GM18499 (cell line): ENCODE data around the gene RCL1.
A peak's percentile ranks its signal among the peaks of the same experiment; 100 is the strongest.
"Not testable (repeated sequence)": the region's sequence is repeated elsewhere in the genome, so short reads cannot be mapped to it uniquely, and the experiment has no call there.

Experiments used
- ATAC-seq: cut with Tn5 transposase; IDR thresholded peaks from one replicate; pipeline ENCODE4 v1.9.1; 2021; ENCODE audit warnings: moderate number of reproducible peaks; ENCODE audit not compliant: insufficient read depth, unreplicated experiment

Gene RCL1, protein sequence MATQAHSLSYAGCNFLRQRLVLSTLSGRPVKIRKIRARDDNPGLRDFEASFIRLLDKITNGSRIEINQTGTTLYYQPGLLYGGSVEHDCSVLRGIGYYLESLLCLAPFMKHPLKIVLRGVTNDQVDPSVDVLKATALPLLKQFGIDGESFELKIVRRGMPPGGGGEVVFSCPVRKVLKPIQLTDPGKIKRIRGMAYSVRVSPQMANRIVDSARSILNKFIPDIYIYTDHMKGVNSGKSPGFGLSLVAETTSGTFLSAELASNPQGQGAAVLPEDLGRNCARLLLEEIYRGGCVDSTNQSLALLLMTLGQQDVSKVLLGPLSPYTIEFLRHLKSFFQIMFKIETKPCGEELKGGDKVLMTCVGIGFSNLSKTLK

DNA sequence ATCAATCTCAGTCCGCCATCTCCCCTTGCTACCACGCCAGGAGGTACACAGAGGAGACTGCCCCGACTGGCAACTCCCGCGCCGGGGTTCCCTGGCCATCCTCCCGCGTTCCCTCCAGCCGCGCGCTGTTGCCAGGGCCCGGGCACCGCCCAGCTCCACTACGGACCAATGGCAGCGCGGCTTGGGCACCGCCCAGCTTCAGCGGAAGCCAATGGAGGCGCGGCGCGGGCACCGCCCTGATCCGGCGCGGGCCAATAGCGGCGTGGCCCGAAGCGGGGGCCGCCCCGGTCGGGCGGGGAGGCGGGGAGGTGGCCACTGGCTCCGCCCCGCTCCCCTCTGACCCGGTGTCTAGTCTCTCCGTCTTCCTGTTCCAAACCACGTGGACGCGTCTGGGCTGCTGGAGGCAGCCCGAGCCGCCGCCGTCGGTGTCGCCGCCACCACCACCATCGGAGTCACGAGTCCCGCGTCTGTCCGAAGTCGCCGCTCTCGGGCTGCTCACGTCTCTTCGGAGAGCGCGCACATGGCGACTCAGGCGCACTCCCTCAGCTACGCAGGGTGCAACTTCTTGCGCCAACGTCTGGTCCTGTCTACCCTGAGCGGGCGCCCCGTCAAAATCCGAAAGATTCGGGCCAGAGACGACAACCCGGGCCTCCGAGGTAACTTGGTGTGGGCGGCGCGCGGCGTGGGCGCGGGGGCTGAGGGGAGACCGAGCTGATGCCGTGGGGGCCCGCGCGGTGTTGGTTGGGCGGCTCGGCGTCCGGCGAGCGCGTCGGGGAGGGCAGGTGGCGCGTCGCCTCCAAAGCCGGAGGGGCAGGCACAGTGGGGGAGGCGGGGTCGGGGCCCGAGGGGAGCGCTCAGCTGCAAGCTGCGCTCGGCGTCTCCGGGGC lies at the start of gene RCL1:
RCL1 (plus strand) TSS at position 373 of the 887 bp plus-strand sequence; CDS start at position 521, 148 bp downstream.
- ATAC-seq = peak; percentile 83

DNA sequence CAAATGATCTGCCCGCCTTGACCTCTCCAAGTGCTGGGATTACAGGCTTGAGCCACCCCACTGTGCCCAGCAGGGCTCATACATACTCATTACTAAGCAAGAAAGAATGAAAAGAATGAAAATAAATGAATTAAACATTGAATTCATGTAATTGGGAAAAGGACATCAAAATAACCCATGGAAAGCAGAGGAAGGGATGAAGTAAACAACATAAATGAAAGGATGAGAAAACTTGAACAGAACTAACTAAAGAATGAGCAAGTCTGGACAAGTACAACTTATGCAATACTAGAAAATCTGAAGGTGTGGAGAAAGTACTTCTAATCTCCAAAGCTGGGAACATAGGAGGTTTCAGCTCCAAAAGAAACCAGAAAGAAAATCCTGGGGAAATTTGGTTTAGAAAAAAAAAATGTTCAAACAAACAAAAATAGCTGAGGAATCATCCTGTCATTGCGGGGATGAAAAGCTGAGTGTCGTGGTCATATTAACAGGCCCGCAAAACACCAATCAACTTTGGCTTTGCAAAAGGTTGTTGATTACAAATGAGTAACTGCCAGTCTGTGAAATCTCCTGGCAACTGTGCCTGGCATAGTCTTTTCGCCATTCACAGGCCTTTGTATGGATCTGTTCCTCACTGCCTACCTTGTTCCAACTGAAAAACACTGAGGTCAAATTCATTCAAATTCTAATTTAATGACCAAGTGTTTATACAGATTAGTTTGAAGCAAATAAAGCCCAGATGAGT lies 49.4 kb upstream of the RCL1 start:
- ATAC-seq = no peak

DNA sequence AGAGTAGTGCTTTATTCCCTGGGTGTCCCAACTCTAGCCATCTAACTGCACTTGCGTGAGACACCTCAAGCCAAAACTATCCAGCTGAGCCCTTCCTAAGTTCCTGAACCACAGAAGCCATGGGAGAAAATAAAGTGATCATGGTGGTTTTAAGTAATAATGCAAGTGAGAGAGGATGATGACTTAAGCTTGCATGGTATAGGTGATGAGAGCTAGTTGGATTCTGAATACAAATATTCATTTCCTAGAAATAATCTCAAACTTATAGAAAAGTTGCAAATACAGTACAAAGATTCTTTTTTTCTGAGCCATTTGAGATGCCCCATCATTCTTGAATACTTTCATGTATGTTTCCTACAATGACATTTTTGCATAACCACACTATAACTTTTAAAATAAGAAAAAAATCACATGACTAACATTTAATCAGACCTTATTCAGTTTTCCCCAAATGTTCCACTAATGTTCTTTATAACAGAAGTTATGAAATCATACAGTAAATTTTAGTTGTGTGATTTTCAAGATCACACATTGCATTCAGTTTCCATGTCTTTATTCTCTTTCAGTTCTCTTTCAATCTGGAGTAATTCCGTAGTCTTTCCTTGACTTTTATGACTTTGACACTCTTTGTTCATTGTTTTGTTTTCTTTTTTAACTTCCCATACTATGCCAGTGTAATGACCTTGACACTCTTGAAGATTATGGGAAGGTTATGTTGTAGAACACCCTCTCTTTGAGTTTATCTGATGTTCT lies 46.3 kb upstream of the RCL1 start:
- ATAC-seq = no peak

DNA sequence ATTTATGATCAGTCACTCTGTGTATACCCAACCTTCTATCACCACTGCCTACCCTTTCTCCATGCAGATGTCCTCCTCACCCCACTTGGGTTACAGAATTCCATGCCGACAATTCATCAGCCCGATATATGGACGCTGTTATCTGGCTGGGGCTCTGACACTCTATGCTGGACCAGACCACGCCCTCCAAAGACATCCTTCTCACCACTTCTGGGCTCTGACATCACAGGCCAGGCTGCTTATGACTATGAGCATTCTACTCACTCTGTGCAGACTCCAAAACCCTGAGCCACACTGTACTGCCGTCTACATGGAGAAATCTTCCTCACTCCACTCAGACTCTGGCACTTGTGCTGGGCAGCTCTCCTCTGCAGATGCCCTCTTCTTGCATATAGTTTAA lies 44.1 kb upstream of the RCL1 start:
- ATAC-seq = no peak

DNA sequence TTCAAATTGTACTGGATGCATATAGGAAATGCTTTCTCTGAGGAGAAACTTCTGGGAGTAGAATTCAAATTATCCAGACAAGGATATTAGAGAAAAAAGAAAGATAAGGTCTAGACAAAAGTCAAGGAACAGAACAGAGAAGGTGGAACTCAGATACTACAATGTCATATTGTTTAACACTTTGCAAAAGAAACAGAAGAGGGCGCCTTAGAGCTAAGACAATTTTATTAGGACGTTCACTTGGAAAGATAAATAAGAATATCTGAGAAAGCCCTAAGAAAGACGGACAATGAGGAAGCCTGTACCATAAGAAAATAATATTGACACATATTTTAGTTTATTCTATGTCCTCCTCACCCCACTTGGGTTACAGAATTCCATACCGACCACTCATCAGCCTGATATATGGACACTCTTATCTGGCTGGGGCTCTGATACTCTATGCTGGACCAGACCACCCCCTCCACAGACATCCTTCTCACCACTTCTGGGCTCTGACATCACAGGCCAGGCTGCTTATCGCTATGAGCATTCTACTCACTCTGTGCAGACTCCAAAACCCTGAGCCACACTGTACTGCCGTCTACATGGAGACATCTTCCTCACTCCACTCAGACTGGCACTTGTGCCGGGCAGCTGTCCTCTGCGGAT lies 42.6 kb upstream of the RCL1 start:
- ATAC-seq = no peak

DNA sequence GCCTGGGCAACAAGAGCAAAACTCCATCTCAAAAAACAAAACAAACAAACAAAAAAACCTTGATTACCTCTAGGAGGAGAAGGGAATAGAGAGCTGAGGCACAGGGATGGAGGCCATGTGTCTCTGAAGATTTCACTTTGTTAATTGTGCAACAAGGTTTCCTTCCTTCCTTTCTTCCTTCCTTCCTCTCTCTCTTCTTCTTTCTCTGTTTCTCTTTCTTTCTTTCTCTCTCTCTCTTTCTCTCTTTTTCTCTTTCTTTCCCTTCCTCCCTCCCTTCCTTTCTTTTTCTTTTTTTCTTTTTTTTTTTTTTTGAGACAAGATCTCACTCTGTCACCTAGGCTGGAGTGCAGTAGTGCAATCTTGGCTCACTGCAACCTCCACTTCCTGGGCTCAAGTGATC lies 38.2 kb upstream of the RCL1 start:
- ATAC-seq = not testable (repeated sequence)

DNA sequence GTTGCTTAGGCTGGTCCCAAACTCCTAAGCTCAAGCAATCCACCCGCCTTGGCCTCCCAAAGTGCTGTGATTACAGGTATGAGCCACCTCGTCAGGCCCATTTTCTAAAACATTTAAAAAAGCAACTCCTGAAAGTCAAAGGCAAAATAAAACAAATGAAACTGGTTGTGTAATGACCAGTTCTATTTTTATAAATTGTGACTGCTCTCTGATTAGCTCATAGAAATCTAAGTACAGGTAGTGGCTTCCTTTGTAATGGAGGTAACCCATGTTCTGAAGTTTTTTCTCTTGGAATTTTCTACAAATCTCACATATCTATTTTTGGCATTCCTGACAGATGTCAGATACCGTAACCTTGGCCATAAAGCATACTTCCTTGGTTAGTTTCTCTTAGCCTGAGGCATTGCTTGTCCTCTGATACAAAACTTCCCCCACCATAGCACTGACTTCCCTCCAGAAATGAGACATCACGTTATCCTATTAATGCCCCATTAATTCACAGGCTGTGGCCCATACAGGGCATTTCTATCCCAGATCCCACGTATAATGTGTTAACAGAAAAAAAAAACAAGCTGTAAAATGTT lies 37.6 kb upstream of the RCL1 start:
- no peak for ATAC-seq

DNA sequence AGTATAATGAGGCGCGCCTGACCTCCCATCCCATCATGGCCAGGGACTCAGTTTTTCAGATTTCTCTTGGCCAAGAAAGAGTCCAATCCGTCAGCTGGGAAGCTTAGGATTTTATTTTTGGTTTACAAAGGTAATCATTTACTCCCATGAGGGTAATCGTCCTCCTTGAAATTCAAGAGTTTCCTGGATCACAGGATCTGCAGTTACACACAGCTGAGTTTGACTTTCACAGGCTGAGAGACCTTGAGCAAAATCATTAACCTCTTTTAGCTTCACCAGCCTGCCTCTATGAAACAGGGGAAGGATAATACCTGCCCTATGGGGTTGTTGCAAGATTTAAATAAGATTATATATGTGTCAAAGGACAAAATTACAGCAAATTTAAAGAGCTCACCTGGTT lies 36.3 kb upstream of the RCL1 start:
- no peak for ATAC-seq

DNA sequence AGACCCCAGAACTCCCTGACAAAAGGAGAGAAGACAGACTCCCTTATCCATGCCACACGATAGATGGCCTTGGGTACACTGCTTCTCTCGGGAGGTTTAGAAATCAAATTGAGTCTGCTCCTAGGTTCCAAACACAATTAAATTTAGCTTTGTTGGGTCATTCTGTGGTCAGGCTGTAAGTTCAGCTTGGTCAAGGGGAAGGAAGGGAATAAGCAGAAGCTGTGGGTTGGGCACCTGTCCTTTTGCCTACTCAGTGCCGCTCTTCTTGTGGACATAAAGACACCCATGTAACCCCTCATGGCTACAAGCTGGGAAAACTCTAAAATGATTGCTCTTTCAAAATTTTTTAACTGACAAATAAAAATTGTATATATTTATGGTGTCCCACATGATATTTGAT lies 32.6 kb upstream of the RCL1 start:
- no peak for ATAC-seq

DNA sequence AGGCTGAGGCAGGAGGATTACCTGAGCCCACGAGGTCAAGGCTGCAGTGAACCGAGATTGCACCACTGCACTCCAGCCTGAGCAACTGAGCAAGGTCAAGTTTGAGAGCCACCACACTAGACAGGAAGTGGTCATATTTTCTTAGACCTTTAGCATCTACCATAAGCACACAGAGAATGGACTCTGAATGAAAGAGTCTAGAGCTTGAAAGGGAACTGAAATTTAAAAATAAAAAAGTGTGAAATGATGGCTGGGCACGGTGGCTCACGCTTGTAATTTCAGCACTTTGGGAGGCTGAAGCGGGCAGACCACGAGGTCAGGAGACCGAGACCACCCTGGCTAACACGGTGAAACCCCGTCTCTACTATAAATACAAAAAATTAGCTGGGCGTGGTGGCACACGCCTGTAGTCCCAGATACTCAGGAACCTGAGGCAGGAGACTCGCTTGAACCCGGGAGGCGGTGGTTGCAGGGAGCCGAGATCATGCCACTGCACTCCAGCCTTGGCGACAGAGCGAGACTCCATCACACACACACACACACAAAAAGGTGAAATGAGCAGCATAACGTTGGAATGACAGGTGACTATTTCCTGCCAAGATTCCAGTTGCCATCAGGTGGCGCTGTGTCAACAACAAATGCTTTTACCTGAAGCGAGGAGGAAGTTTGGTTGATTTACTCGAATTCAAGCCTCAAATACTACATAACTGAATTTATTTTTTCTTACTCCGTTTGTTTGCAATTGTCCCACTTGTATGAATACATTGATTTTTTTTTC lies 30.4 kb upstream of the RCL1 start:
- peak; percentile 80 for ATAC-seq

DNA sequence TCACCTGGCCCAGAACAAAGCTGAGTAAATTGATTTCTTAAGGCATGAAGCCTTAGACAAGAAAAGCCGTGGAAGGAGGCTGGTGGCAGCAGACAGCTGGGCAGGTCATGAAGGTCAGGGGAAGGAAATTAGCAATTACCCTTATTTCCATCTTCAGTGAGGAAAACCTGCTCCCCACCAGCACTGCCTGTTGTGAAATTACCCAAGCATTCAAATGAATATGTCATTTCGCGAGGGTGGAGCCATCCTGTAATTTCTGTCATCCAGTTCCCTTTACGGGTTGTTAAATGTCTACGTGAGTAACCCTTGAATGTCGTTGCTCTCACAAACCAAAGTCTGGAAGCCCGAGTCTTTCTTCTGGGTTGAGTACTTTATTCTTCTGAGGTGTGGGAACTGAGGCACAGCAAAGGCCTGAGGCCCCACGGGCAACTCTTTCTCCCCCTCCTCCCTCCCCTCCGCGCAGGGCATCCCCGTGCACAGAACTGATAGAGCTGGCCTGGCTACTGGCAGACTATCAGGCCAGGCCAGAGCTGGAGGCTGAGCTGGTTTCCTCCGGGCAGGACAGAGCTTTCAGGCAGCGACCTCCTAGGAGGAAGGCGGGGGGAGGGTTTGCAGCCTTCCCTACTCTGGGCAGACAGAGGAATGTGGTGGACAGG lies 29.7 kb upstream of the RCL1 start:
- no peak for ATAC-seq

DNA sequence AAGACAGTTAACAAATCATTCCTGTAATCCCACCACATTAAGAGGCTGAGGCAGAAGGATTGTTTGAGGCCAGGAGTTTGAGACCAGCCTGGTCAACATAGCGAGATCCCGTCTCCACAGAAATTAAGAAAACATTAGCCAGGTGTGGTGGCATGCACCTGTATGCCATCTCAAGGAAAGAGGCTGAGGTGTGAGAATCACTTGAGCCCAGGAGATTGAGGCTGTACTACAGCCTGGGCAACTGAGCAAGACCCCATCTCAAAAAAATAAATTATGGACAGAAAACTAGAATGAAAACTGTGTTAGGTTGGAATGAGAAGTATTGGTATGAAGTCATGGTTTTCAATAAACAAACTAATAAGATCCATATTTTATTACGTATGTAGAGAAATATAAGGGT lies 28.7 kb upstream of the RCL1 start:
- no peak for ATAC-seq

DNA sequence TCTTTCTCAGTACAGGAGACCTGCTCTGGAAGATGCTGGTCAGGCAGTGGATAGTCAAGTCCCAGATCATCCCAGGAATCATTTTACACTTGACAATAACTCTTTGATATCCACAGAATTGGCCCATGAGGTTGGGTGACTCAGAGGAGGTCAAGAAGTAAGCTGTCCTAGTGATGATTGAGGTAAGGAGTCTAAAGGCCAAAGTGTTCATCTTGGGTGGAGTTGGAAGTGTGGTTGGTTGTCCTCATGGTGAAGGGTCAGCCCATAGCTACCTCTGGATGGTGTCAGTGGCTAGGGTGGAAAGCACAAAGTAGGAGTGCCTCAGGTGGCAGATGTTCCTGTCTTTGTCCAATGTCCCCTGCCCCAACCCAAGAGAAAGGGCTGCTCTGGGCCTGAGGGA lies 24.1 kb upstream of the RCL1 start:
- no peak for ATAC-seq

DNA sequence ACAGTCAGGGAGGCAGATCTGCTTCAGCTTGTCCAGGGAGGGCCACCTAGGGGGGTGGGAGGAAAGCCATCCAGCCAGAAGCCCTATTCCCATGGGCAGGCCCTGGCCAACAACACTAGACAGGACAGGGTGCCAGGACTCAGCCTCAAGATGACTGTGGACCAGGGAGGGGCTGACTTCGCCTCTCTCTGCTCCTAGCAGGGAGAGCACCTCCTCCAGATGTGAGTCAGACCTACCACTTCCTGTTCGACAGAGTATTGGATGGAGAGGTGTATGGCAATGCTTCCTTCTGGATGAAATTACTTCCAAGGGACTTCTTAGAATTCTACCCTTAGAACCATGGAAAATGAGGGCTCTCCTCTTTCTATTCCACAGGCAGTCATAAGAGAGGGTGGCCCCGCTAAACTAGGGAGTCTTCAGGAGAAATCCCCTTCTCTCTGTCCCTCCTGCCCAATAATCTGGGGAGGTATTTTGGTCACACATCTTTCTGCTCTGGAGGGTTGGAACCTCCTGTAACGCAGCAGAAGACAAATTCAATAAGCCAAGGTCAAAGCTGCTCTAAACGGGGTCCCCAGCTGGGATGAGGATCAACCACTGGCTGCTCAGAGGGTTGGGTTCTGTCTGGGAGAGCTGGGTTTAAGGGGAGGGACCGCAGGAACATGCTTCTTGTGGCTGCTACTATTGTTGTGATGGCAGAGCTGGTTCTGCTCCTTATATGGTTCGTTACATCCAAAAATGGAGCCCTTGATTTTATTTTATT lies 23.2 kb upstream of the RCL1 start:
- no peak for ATAC-seq

DNA sequence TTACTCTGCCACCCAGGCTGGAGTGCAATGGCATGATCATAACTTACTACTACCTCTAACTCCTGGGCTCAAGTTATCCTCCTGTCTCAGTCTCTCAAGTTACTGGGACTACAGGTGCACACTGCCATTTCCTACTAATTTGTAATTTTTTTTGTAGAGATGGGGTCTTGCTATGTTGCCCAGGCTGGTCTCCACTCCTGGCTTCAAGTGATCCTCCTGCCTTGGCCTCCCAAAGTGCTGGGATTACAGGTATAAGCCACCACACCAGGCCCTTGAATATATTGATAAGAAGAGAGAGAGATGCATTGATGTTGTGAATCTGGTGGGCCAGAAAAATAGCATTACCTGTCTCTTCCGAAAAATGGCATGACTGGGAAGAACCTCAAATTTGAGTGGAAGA lies 21.0 kb upstream of the RCL1 start:
- no peak for ATAC-seq

DNA sequence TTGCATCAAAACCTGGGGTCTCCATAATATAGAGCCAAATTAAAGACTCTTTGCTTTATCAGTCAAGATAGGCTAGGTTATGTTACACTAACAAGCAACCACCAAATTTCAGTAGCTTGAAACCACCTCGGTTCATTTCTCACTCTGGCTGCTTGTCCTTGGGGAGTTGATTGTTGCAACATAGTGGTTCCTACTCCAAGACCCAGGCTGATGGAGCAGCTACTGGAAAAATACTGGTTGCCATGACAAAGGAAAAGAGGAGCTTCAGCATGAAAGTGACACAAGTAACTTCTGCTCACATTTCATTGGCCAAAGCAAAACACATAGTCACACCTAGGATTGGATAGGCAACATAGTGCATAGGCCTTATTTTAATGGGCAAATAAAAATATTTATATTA lies 18.5 kb upstream of the RCL1 start:
- ATAC-seq = no peak

DNA sequence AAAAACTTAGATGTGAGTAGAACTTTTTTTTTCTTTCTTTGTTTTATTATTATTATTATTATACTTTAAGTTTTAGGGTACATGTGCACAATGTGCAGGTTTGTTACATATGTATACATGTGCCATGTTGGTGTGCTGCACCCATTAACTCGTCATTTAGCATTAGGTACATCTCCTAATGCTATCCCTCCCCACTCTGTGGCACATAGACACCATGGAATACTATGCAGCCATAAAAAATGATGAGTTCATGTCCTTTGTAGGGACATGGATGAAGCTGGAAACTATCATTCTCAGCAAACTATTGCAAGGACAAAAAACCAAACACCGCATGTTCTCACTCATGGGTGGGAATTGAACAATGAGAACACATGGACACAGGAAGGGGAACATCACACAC lies 17.8 kb upstream of the RCL1 start:
- not testable (repeated sequence) for ATAC-seq
